GM12872 (cell line): ENCODE measurements around the gene DNAJA1.

Experiments used
- CTCF ChIP-seq: IDR thresholded peaks from 3 replicates; pipeline ENCODE4 v1.5.1; 2011; ENCODE audit warnings: low read depth, mild to moderate bottlenecking, low read length, moderate library complexity; ENCODE audit not compliant: insufficient read depth

Gene DNAJA1

GRCh38 chr9:33011831-33012230 is 13.2 kb upstream of the DNAJA1 start:
- no peak for TF ChIP-seq CTCF

- no peak for TF ChIP-seq CTCF
Measured at GRCh38 chr9:33012328-33013069, 12.6 kb upstream of the DNAJA1 start.

- TF ChIP-seq CTCF, result no peak
Measured at GRCh38 chr9:33013962-33014664, 11.0 kb upstream of the DNAJA1 start.

- TF ChIP-seq CTCF, result no peak
Measured at GRCh38 chr9:33014665-33015014, 10.4 kb upstream of the DNAJA1 start.

GRCh38 chr9:33017283-33018041 is 7.6 kb upstream of the DNAJA1 start:
- TF ChIP-seq CTCF, result no peak

- TF ChIP-seq CTCF, result no peak
Measured at GRCh38 chr9:33019797-33020196, 5.3 kb upstream of the DNAJA1 start.

- no peak for TF ChIP-seq CTCF
Measured at GRCh38 chr9:33022303-33022702, 2.8 kb upstream of the DNAJA1 start.
